Breast epithelium (tissue), 3 donors: ENCODE results near the gene SPTAN1.

Experiments used
- CTCF ChIP-seq, 3 donors: fragments of 450-650 bp; IDR thresholded peaks; one replicate each; pipeline ENCODE4 v1.5.1; 2016 to 2017; ENCODE audit warnings: antibody characterized with exemption in 3 of 3, mild to moderate bottlenecking in 3 of 3, moderate library complexity in 3 of 3
- POLR2A ChIP-seq: fragments of 450-650 bp; IDR thresholded peaks from one replicate; pipeline ENCODE4 v1.6.1; 2016; ENCODE audit warnings: antibody characterized with exemption, mild to moderate bottlenecking, moderate library complexity
- POLR2AphosphoS5 ChIP-seq, 3 donors: sonication (generic); formaldehyde crosslinking; IDR thresholded peaks; one replicate each; pipeline ENCODE4 v1.6.1; 2017; ENCODE audit warnings: antibody characterized with exemption in 3 of 3

- no peak for TF ChIP-seq CTCF (IDR thresholded peaks at IDR 0.05)
- TF ChIP-seq POLR2AphosphoS5 (IDR thresholded peaks at IDR 0.05): no peak
- no peak for TF ChIP-seq POLR2A
Observed at GRCh38 chr9:128640603-128641002, 88.2 kb downstream of the SPTAN1 start.
